HT-29 (cell line): ENCODE results near the gene SESN1. TPM values are rescaled to one million over a fixed set of nuclear protein-coding genes. Genes with fewer than 3 reads are reported as not detected.

Experiments used
- DNase-seq: peaks from one replicate; pipeline ENCODE4 v3.0.0-alpha.2; 2015; ENCODE audit warnings: low spot score
- total RNA-seq: library from RNA; depleted of rRNA; stranded (reverse); fragments of >200 nt; shearing (Covaris generic); gene quantifications from 2 replicates; pipeline ENCODE4 v1.2.3, GENCODE V29; 2014

SESN1 gene
- total RNA-seq, 1 experiment from 2014 or later = 11.9 TPM

GRCh38 chr6:108961077-108961476, 133.6 kb downstream of the SESN1 start:
- DNase-seq = no peak

GRCh38 chr6:108960601-108961000, 134.0 kb downstream of the SESN1 start:
- no peak for DNase-seq

DNA sequence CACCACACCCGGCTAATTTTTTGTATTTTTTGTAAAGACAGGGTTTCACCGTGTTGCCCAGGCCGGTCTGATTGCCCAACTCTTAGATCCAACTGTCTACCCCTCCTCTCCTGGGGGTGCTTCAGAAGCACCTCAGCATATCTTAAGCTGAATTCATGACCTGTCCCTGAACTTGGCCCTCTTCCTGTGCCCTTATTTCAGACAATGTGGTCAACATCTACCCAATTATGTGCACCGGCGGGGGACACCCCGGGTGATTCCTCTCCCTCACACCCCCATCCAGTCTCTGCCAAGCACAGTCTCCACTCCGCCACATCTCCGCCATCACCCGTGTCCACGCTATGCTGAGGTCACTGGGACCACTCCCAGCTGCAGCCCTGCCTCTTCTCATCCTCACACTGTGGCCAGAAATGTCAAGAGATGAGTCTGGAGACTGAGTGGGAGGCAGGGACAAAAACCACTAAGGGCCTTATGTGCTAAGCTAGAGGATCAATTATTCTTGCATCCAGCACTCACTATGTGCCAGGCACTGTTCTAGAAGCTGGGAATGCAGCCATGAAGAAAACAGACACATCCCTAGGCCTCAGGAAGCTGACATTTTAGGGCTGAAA, 134.6 kb downstream of the SESN1 start:
- DNase-seq = no peak

DNA sequence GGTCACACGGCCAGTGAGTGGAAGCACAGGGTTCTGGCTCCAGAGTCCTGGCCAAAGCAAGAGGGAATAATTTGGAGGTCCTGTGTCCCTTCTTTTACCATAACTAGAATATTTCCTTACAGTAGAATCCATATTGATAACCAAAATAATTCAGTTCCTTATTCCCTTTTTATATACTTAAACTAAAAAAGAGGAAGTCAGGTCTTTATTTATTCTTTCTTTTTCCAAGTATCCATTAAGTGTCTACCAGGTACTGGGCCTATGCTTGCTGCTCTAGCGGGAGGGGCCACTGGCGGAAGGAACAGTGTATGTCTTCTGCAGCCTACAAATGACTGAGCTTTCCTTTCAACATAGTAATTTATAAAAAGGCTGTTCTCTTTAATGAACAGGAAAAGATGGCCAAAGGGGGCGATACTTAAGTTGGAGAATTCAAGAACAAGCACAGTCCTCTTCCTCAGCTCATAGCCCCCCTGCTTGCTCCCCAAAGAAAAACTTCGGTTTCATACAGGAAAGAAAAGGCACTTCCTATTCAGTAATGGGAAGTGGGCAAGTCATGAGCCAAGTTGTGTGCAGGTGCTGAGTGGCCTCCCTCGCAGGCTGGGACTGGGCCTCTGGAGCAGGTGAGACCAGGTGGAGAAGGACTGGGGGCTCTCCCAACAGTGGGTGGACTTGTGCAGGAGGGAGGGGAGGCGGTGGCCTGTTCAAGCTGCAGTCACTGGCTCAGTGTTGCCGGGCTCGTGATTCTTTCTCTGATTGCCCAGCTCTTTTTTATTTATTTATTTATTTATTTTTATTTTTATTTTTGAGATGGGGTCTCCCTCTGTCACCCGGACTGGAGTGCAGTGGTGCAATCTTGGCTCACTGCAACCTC, 135.5 kb downstream of the SESN1 start:
- no peak for DNase-seq

DNA sequence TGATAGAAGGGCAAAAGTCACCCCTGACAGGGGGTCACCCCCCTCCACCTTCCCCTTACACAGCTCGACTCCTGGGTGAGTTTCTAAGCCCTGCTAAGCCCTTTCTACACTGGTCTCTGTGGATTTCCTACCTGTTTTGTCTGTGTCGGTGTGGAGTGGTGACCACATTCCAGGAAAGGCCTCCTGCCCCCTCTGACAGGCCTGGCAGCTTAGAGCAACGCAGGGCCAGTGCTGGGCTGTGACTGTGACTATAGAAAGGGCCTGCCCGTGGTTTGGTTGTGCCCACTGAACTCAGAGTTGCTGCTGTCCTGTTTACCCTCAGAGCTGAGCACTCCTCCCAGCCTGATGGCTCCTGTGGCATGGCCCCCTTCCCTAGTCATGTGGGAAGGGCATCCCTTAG, 137.4 kb downstream of the SESN1 start:
- DNase-seq = no peak

DNA sequence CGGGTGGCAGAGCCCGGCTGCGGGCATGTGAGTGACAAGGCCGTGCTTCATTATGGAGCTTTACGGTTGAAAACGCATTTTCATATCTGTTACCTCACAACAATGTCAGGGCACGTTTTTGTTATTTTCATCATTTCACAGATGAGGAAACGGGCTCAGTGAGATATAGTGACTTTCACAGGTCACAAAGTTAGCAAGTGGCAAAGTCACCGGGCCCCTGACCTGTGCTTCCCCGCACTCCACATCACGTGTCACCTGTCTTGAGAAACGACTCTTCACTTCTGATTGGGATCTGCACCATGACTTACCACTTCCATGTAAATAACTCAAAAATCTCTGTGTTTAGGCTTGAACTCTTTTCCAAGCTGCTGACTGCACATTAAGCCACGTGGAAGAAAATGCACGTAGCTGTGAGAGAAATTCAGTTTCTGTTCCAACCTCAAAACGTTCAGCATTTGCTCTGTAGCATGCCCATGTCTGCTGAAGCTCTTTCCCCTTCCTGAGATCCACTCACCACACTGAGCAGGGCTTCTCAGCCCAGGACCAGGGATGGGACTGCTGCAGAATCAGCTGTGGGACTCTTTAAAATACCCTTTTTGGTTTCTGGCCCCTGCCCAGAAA, 139.2 kb downstream of the SESN1 start:
- DNase-seq = no peak

GRCh38 chr6:108953681-108954080, 141.0 kb downstream of the SESN1 start:
- no peak for DNase-seq

DNA sequence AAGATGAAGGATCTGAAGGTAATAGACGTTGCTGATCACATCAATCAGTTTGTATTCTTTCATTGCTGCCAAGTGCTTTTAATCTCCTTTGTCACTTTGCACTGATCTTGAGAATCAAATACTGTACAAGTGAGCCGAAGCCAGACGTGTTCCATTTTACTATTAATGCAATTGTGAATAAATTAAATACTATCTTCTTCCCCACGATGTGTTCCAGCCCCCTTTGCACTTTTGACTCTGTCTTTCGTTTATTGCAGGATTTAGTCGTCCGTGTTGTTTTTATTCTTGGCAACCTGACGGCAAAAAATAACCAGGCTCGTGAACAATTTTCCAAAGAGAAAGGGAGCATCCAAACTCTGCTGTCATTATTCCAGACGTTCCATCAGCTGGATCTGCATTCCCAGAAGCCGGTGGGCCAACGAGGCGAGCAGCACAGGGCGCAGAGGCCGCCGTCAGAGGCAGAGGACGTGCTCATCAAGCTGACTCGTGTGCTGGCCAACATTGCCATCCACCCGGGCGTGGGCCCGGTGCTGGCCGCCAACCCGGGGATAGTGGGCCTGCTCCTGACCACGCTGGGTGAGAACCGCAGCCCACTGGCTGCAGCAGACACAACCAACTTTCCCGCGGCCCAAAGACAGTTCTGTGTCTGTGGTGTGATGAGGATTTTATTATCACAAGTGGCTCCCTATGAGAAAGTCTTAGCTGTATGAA, 141.7 kb downstream of the SESN1 start:
- no peak for DNase-seq

DNA sequence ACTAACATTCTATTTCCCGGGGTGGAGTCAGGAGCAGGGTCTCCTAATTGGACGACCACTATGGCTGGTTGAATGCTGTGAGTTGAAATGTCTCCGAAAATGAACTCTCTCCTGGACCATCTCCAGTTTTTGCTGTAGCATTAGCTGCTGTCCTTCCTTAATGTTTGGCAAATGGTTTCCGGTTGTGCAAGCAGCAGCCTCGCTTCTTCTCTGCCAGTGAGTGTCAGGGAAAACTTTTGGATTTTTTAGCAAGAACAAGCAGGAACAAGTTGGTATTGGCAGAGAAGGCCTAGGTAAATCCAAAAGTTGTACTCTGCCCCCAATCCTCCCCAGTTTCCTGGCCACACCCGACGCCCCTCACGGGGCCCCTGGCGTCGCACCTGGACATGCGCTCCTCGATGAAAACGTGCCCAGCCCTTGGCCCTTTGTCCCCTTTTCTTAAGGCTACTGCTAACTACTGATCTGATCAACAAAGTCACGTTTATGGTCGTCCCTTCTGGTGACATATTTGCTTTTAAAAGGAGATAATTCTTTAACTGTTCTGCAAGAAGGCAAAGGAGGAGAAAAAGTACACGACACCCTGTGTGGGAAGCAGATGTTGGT, 143.2 kb downstream of the SESN1 start:
- no peak for DNase-seq

DNA sequence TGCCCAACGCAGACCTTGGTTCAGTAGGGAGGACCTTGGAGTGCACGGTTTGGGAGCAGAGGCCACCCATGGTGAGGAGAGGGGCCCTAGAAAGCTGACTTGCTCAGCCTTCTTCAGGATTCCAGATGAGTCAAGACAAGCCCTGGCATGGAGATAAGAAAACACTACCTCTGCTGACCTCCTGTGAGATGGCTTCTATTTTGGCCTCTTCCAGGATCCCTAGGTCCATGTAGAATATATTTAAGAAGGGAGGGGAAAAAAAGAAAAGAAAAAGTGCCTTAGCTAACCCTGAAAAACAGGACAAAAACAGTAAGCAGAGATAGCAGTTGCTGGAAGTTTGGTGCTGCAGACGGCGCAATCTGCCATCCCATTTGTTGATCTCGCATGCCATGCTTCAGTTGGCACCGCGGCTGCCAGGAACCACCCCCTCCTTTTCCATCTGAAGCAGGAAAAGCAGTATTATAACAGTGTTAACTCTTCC, 146.4 kb downstream of the SESN1 start:
- no peak for DNase-seq

- DNase-seq = no peak
These were observed 147.4 kb downstream of the SESN1 start for GRCh38 chr6:108947114-108947854.

GRCh38 chr6:108946695-108947094, 148.0 kb downstream of the SESN1 start:
- no peak for DNase-seq

- DNase-seq = no peak
These were observed 148.9 kb downstream of the SESN1 start for GRCh38 chr6:108945681-108946159.

- DNase-seq = no peak
These were observed 149.7 kb downstream of the SESN1 start for GRCh38 chr6:108944707-108945680.

DNA sequence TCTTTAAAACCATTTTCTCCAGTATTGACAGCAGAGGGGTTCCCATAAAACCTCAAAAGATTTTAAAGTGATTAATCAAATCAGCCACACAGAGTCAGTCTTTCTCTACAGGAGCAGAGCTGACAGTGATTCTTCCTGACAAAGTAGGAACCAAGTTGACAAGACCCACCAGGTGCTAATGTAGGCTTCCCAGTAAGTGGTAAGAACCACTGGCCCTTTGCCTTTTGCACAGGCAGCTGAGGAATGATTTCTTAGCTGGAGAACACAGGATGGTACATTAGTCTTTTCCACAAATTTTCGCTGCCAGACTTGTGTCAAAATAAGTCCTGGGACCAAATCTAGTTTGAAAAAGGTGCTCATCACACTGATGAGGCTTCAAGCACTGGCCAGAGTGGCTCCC, 150.6 kb downstream of the SESN1 start:
- no peak for DNase-seq

GRCh38 chr6:108942556-108943492, 151.8 kb downstream of the SESN1 start:
- peak; percentile 42 for DNase-seq

GRCh38 chr6:108941859-108942258, 152.8 kb downstream of the SESN1 start:
- DNase-seq = no peak

DNA sequence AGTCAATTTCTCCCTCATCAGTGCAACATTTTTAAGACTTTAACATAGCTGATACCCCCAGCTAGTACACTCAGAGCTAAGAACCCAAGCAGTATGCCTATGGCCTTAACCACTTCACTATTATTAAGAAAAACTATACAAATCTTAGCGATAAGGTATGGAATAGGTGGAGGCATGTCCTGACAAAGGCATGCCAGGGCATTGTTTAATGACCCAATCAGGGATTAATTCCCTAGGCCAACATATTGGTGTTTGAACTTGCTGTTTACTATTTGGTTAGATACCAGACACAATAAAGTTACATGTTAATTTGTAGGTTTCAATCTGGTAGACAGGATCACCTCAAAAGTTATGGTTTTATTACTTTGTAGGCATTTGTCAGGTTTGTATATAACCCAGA, 153.4 kb downstream of the SESN1 start:
- peak; percentile 79 for DNase-seq
